Measurements from ENCODE around the gene TMEM233. TPM values are rescaled to one million over a fixed set of nuclear protein-coding genes. Genes with fewer than 3 reads are reported as not detected.

Gene TMEM233
- total RNA-seq, 1 experiment from 2014 or later = not detected

- no peak for TF ChIP-seq REST (IDR thresholded peaks at IDR 0.05; ENCODE audit: low read depth)
- TF ChIP-seq CEBPB (IDR thresholded peaks at IDR 0.05; ENCODE audit: low read depth) = no peak
- no peak for TF ChIP-seq YY1 (IDR thresholded peaks at IDR 0.05; ENCODE audit: extremely low read depth, insufficient replicate concordance, low read depth, low read length)
- no peak for TF ChIP-seq POLR2A (IDR thresholded peaks at IDR 0.05; ENCODE audit: borderline replicate concordance, extremely low read depth, insufficient read depth, insufficient read length)
- TF ChIP-seq RAD21 (IDR thresholded peaks at IDR 0.05; ENCODE audit: low read depth) = no peak
Measured at GRCh38 chr12:119661882-119662281, 68.3 kb downstream of the TMEM233 start (continued).

- ChIA-PET POLR2A (no interaction called here), CTCF (interaction anchor here (1.1 kb wide), 1 partner anchor 9 kb away, joined by 4 read pairs; no protein-coding TSS in a partner anchor), RAD21 (ENCODE audit: low non-redundant PET in 1 of 2, low total read pairs in 2 of 2, uncharacterized antibody in 2 of 2, unreplicated experiment in 2 of 2) (no interaction called here)
- no peak for ATAC-seq
- H3K27ac ChIP-seq (ENCODE audit: low read depth, low read length) = no peak overlapping the region
- no peak overlapping the region for H2AFZ ChIP-seq (ENCODE audit: low read depth, low read length, poor library complexity, severe bottlenecking)
- peaks cover 16% of the 10 kb centered on the region for H3K79me2 ChIP-seq (ENCODE audit: insufficient read depth, low read length)
- TF ChIP-seq TCF7L2 (IDR thresholded peaks at IDR 0.05; ENCODE audit: borderline replicate concordance, extremely low read depth, insufficient read depth, insufficient read length) (no peak), SP1 (IDR thresholded peaks at IDR 0.05; ENCODE audit: low read depth) (no peak)
- no peak for DNase-seq (ENCODE audit: low read depth, low spot score)
- H3K9me3 ChIP-seq (ENCODE audit: control insufficient read depth in 1 of 2, insufficient read depth in 1 of 2, low read depth in 1 of 2, low read length in 2 of 2) = no peaks in the 10 kb centered on the region
- H3K4me2 ChIP-seq (ENCODE audit: low read length) = no peak overlapping the region
- no peaks in the 10 kb centered on the region for H3K36me3 ChIP-seq (ENCODE audit: control insufficient read depth in 1 of 2, insufficient read depth in 2 of 2, low read length in 2 of 2)
- BruUV-seq (replicated peaks) = no TSS peak
- no peak overlapping the region for H3K4me3 ChIP-seq (replicated peaks in 1 of 2; ENCODE audit: low read depth in 1 of 2, low read length in 2 of 2)
- no peaks in the 10 kb centered on the region for H3K9me2 ChIP-seq (ENCODE audit: insufficient read depth)
- no peaks in the 10 kb centered on the region for H4K20me1 ChIP-seq (ENCODE audit: insufficient read depth)
- intact Hi-C loops (cut with micrococcal nuclease) = no loop called here
- no peak overlapping the region for H3K9ac ChIP-seq (ENCODE audit: low read length)
- H3K4me1 ChIP-seq (ENCODE audit: control insufficient read depth in 1 of 2, insufficient read depth in 2 of 2, low read length in 2 of 2) = peaks cover 0 to 10% of the 10 kb centered on the region in 2 experiments; a peak in 1 of 4 replicates
- peaks cover 4% of the 10 kb centered on the region; the same call in 1 of the 2 replicates for H3K27me3 ChIP-seq (ENCODE audit: insufficient read depth, low read length)
Measured at GRCh38 chr12:119664642-119665041, 71.1 kb downstream of the TMEM233 start.
